GM19240 (cell line): ENCODE results near the gene ZWILCH.
"Not testable (repeated sequence)": the region's sequence is repeated elsewhere in the genome, so short reads cannot be mapped to it uniquely, and the experiment has no call there.

Source experiments
- DNase-seq: peaks from one replicate; pipeline ENCODE4 v3.0.0; 2011; ENCODE audit warnings: low spot score; ENCODE audit not compliant: insufficient read length

The ZWILCH gene

GRCh38 chr15:66486887-66487286, 18.2 kb upstream of the ZWILCH start:
- no peak for DNase-seq

GRCh38 chr15:66488525-66488924, 16.6 kb upstream of the ZWILCH start:
- no peak for DNase-seq

- no peak for DNase-seq
Observed at GRCh38 chr15:66489179-66489791, 15.8 kb upstream of the ZWILCH start.

DNA sequence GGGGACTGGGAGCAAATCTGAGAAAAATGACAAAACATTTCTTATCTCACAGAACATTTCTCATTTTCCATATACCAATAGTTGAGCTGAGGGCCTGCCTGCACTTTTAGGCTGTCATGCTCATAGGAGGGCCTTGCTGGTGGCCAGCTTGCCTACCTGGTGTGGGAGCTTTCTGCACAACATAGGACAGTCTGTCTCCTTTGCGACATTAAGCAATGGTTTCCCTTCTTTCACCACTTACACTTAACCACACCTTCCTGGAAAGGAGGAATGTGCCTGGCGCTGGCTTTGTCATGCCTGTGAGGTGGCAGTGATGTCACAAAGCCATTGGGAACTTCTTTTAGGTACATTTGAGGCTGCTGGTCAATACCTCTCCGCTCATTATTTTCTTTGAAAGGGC, 13.3 kb upstream of the ZWILCH start:
- DNase-seq = no peak

DNA sequence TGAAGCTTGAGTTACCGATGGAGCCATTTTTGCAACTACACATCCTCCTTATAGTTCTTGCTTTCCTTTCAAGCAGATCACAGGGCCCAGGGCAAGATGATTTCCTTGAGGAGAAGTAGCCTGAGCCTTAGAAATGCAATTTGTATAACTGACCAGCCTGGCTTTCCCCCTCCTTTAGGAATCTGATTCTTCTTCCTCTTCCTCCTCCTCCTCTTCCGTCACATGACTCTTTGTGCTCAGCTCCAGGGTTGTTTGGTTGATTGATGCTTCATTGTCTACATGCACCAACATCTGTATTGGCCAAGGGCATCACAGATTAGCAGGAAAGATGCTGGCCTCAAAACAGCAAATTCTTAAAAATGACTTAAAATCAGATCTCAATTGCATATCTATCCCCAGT, 10.9 kb upstream of the ZWILCH start:
- DNase-seq = no peak

GRCh38 chr15:66496951-66497501, 8.1 kb upstream of the ZWILCH start:
- DNase-seq = no peak

DNA sequence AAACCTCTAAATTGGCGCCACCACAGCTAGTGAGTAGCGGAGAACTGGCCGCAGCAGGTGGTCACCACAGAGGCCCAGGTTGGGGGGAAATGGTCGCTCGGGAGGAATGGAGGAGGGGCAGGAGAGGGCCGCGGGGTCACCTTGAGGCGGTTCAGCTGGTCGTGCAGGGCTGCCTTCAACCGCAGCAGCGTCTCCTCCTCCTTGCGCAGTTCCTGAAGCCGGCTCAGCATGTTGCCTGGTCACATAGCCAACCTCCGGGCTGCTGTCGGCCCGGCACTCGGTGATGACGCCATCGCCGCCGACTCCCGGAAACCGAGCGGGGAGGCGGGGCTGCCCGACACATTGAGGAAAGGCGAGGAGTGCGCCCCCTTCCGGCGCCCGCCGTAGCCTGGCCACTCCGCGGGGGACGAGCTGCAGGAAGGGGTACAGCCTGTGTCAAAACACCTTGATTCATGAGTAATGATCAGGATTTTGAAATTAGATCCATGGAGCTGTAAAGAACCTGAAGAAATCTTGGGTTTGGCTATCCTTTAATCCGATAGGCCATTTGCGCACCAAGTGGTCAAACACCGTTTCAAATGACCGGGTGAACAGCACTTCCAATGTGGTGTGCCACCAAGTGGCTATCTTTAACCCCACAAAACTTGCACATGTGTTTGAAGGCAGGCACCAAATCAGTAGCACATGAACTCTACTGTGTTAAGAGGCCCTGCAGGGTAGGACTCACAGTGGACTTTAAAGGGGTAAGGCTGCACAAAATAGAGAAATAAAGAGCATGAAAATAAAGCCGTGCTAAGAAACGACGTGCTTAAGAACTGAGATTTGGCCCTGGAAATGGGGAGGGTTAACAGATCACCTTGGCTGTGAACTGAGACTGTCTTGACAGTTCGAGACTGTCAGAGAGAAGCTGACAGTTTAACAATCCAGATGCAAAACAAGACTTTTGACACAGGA, 7.3 kb upstream of the ZWILCH start, which contains the start of gene SNAPC5:
Gene SNAPC5, minus strand, starts transcription at position 261 of the 954 bp plus-strand sequence. Its CDS starts 31 bp downstream, at position 230.
- DNase-seq = peak; percentile 55

DNA sequence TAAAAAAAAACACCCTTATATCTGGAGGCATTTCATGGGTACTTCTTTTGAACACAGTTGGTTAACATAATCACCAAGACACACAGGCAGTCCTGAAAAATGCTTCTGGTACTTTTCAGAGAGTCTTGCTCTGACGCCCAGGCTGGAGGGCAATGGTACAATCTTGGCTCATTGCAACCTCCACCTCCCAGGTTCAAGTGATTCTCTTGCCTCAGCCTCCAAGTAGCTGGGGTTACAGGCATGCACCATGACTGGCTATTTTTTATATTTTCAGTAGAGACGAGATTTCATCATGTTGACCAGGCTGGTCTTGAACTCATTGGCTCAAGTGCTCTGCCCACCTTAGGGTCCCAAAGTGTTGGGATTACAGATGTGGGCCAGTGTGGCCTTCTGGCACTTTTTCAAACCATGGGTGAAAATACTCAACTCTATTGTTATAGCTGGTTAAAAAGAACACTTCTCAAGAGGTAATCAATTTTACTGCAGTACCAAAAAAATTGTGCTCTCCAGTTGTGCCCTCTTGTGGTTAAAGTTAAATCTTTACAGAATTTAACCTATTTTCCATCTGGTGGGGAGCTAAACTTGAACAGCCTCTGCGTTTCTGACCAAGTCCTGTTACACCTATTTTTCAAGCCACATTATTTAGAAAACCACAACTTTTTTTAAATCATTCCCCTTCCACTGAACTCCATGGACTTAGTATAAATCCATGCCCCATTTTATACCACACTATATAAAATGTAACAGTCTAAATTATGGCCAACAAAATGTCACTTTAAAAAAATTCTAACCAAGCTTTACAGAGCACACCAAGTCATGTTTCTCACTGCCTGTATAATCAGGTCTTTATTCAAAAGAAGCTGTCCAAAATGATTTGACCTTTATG, 6.4 kb upstream of the ZWILCH start:
- DNase-seq = no peak

- DNase-seq = not testable (repeated sequence)
Observed at GRCh38 chr15:66500346-66500745, 4.8 kb upstream of the ZWILCH start.

- no peak for DNase-seq
Observed at GRCh38 chr15:66502491-66502890, 2.6 kb upstream of the ZWILCH start.

DNA sequence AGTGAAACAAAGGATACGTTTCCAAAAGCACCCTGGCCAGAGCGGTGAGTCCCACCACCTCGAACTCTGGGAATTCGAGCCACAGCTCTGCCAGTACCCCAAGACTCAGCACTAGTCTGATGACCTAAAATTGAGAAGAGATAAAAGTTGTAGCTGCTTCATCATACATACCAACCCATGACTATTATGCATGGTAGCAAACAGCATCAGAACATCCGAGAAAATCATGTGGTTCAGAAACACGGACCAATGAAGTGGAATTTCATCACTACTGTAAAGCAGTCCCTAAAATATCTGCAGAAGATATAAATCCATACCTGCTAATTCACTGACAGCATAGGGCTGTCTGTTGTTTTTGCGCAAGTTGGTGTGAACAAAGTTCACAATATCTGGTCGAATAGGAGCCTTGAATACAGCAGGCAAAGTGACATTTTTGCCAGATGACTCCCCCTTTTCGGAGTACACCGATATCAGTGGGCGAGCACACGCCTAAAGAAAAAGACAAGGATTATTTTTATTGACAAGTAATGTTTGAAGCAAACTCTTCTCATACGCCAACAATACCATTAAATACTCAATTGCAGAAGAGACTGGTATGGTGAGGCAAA, 2.0 kb upstream of the ZWILCH start:
- DNase-seq = not testable (repeated sequence)

- no peak for DNase-seq
Observed at GRCh38 chr15:66503780-66504562, 1.2 kb upstream of the ZWILCH start.

DNA sequence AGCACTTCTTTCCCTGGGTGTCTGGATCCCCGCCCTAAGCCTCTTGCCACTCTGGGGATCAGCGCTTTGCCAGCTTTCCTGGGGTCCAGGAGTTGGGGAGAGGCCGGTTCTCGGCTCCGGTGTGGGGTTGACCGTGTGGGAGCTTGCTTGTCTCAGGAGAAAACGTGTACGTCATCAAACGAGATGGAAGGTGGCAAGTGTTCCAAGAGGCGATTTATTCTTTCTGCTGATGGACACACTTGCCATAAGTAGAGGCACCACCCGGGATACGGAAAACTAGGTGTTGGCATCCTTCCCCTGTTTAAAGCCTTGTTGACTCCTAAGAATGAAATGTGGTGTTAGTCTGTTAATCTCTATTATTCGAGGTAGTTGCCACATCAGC, 295 bp downstream of the ZWILCH start:
- no peak for DNase-seq

GRCh38 chr15:66505818-66506217, 692 bp downstream of the ZWILCH start:
- no peak for DNase-seq

DNA sequence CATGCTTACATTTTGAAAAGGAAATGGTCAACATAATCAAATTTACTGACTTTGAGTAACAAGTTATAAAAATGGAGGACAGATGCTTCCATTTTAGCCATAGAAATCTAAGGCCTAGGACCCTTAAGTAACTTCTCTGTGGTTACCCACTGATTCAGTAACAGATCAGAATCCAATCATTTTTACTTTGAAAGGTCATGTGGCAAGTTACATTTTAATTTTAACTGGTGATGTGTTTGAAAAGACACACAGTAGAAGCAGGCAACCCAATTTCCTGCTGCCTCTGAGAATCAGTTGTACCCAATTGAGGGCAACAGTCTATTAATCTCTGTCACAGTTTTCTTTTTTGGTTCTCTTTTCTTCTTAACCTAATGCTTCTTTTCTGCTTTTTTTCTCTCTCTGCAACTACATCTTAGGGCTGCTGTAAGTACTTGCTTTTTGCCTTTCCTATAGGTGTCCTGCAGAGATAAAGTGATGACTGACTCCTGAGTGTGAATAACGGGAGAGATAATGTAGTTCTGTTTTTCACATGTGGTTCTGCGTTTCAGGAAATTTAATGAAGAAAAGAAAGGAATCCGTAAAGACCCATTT, 3.3 kb downstream of the ZWILCH start:
- DNase-seq = no peak

- no peak for DNase-seq
Observed at GRCh38 chr15:66514586-66514985, 9.5 kb downstream of the ZWILCH start.

GRCh38 chr15:66515901-66516322, 10.8 kb downstream of the ZWILCH start:
- DNase-seq = no peak

DNA sequence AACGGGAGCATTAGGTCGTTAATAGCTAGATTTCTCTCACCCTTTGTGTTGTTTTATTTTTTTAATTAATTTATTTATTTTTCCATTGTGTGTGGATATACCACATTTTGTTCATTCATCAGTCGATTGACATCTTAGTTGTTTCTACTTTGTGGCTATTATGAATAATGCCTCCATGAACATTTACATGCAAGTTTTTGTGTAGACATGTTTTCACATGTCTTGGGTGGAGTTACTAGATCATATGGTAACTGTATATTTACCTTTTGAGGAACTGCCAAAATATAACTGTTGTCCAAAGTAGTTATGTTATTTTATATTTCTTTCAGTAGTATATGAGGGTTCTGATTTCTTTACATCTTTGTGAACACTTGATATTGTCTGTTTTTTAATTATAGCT, 18.8 kb downstream of the ZWILCH start:
- no peak for DNase-seq

- DNase-seq = no peak
Observed at GRCh38 chr15:66524838-66525237, 19.7 kb downstream of the ZWILCH start.

- DNase-seq = no peak
Observed at GRCh38 chr15:66535056-66535455, 29.9 kb downstream of the ZWILCH start.
